Memory B cell (primary cell): Measurements from ENCODE around the gene NRXN2.

Source experiments
- ATAC-seq: fragments of 150-1000 bp; cut with Tn5 transposase; 2 replicates; pipeline ENCODE4 v1.10.0; 2021; ENCODE audit warnings: low read depth, mild to moderate bottlenecking, moderate library complexity
- DNase-seq, 2 donors: peaks; one replicate each; pipeline ENCODE4 v3.0.0; 2022; ENCODE audit warnings: low spot score in 2 of 2
- H3K27ac Mint-ChIP-seq: one replicate; pipeline ENCODE4 v1.8.0; 2022; ENCODE audit warnings: mild to moderate bottlenecking, moderate library complexity, mixed read lengths
- H3K27me3 Mint-ChIP-seq: one replicate; pipeline ENCODE4 v1.8.0; 2022; ENCODE audit warnings: mixed read lengths
- H3K36me3 Mint-ChIP-seq: one replicate; pipeline ENCODE4 v1.8.0; 2022; ENCODE audit warnings: mild to moderate bottlenecking, mixed read lengths
- H3K4me1 Mint-ChIP-seq: one replicate; pipeline ENCODE4 v1.8.0; 2022; ENCODE audit warnings: mixed read lengths
- H3K4me3 Mint-ChIP-seq: one replicate; pipeline ENCODE4 v1.8.0; 2022; ENCODE audit warnings: mild to moderate bottlenecking, moderate library complexity, mixed read lengths
- H3K9me3 Mint-ChIP-seq: one replicate; pipeline ENCODE4 v1.8.0; 2022; ENCODE audit warnings: mixed read lengths

The NRXN2 gene

GRCh38 chr11:64605656-64606585 is 117.1 kb downstream of the NRXN2 start:
- H3K27ac Mint-ChIP-seq, result no peak overlapping the region
- no peaks in the 10 kb centered on the region for H3K4me1 Mint-ChIP-seq
- H3K9me3 Mint-ChIP-seq, result no peaks in the 10 kb centered on the region

GRCh38 chr11:64605244-64605560 is 117.8 kb downstream of the NRXN2 start:
- no peak overlapping the region for H3K4me3 Mint-ChIP-seq
- ATAC-seq (no peak), DNase-seq (no peak)
- no peaks in the 10 kb centered on the region for H3K9me3 Mint-ChIP-seq
- no peaks in the 10 kb centered on the region for H3K4me1 Mint-ChIP-seq
- no peak overlapping the region for H3K27ac Mint-ChIP-seq
- peaks cover 22% of the 10 kb centered on the region for H3K27me3 Mint-ChIP-seq
- no peaks in the 10 kb centered on the region for H3K36me3 Mint-ChIP-seq

More at GRCh38 chr11:64605656-64606585, 117.1 kb downstream of the NRXN2 start:
- Mint-ChIP-seq H3K4me3 (no peak overlapping the region), H3K27me3 (peaks cover 22% of the 10 kb centered on the region), H3K36me3 (no peaks in the 10 kb centered on the region)
- DNase-seq (no peak), ATAC-seq (no peak)

- H3K27me3 Mint-ChIP-seq, result peaks cover 22% of the 10 kb centered on the region
- no peak for DNase-seq
- no peak overlapping the region for H3K27ac Mint-ChIP-seq
- no peaks in the 10 kb centered on the region for H3K4me1 Mint-ChIP-seq
- no peaks in the 10 kb centered on the region for H3K36me3 Mint-ChIP-seq
- ATAC-seq, result no peak
- H3K4me3 Mint-ChIP-seq, result no peak overlapping the region
- H3K9me3 Mint-ChIP-seq, result no peaks in the 10 kb centered on the region
These were observed 118.3 kb downstream of the NRXN2 start for GRCh38 chr11:64604458-64605243.

GRCh38 chr11:64603411-64604110 is 119.4 kb downstream of the NRXN2 start:
- Mint-ChIP-seq H3K27ac (no peak overlapping the region), H3K4me1 (no peaks in the 10 kb centered on the region), H3K4me3 (no peak overlapping the region), H3K36me3 (no peaks in the 10 kb centered on the region), H3K9me3 (no peaks in the 10 kb centered on the region), H3K27me3 (peaks cover 19% of the 10 kb centered on the region)
- no peak for ATAC-seq
- DNase-seq, result no peak

GRCh38 chr11:64602466-64603070 is 120.4 kb downstream of the NRXN2 start:
- Mint-ChIP-seq H3K36me3 (no peaks in the 10 kb centered on the region), H3K27me3 (peaks cover 19% of the 10 kb centered on the region), H3K9me3 (no peaks in the 10 kb centered on the region), H3K4me3 (no peak overlapping the region), H3K27ac (no peak overlapping the region), H3K4me1 (no peaks in the 10 kb centered on the region)
- no peak for ATAC-seq
- DNase-seq, result no peak

- Mint-ChIP-seq H3K9me3 (no peaks in the 10 kb centered on the region), H3K27me3 (peaks cover 18% of the 10 kb centered on the region), H3K36me3 (no peaks in the 10 kb centered on the region), H3K4me1 (no peaks in the 10 kb centered on the region), H3K27ac (no peak overlapping the region), H3K4me3 (no peak overlapping the region)
- DNase-seq (no peak), ATAC-seq (no peak)
These were observed 121.2 kb downstream of the NRXN2 start for GRCh38 chr11:64601605-64602465.

- H3K4me1 Mint-ChIP-seq, result no peaks in the 10 kb centered on the region
- H3K9me3 Mint-ChIP-seq, result no peaks in the 10 kb centered on the region
- H3K27me3 Mint-ChIP-seq, result peaks cover 10% of the 10 kb centered on the region
- H3K27ac Mint-ChIP-seq, result no peak overlapping the region
- no peak for ATAC-seq
- no peaks in the 10 kb centered on the region for H3K36me3 Mint-ChIP-seq
- no peak overlapping the region for H3K4me3 Mint-ChIP-seq
- no peak for DNase-seq
These were observed 122.6 kb downstream of the NRXN2 start for GRCh38 chr11:64600281-64600992.

GRCh38 chr11:64599698-64600211 is 123.2 kb downstream of the NRXN2 start:
- Mint-ChIP-seq H3K4me3 (no peak overlapping the region), H3K4me1 (no peaks in the 10 kb centered on the region), H3K9me3 (no peaks in the 10 kb centered on the region)

GRCh38 chr11:64598797-64599697 is 124.0 kb downstream of the NRXN2 start:
- Mint-ChIP-seq H3K9me3 (no peaks in the 10 kb centered on the region), H3K4me1 (no peaks in the 10 kb centered on the region), H3K27ac (no peak overlapping the region), H3K27me3 (peaks cover 3% of the 10 kb centered on the region), H3K36me3 (no peaks in the 10 kb centered on the region), H3K4me3 (no peak overlapping the region)
- ATAC-seq (no peak), DNase-seq (no peak)

More at GRCh38 chr11:64599698-64600211, 123.2 kb downstream of the NRXN2 start:
- Mint-ChIP-seq H3K36me3 (no peaks in the 10 kb centered on the region), H3K27ac (no peak overlapping the region), H3K27me3 (peaks cover 7% of the 10 kb centered on the region)
- no peak for ATAC-seq
- DNase-seq, result no peak

- ATAC-seq (no peak), DNase-seq (no peak)
- Mint-ChIP-seq H3K27me3 (peaks cover 1% of the 10 kb centered on the region), H3K4me3 (no peak overlapping the region), H3K27ac (no peak overlapping the region), H3K4me1 (no peaks in the 10 kb centered on the region), H3K36me3 (no peaks in the 10 kb centered on the region), H3K9me3 (no peaks in the 10 kb centered on the region)
These were observed 124.7 kb downstream of the NRXN2 start for GRCh38 chr11:64598106-64598796.

GRCh38 chr11:64597671-64598101 is 125.3 kb downstream of the NRXN2 start:
- Mint-ChIP-seq H3K4me3 (no peak overlapping the region), H3K36me3 (no peaks in the 10 kb centered on the region)

More at GRCh38 chr11:64597671-64598101, 125.3 kb downstream of the NRXN2 start:
- no peak for ATAC-seq
- H3K9me3 Mint-ChIP-seq, result no peaks in the 10 kb centered on the region
- H3K27me3 Mint-ChIP-seq, result peaks cover 2% of the 10 kb centered on the region
- no peaks in the 10 kb centered on the region for H3K4me1 Mint-ChIP-seq
- no peak for DNase-seq
- no peak overlapping the region for H3K27ac Mint-ChIP-seq
